Esophagus squamous epithelium (tissue), 4 donors: ENCODE results near the gene MORF4L2.

Experiments used
- CTCF ChIP-seq, 6 experiments: fragments of 450-650 bp in 4 of 6; fragments of 200-600 bp in 2 of 6; sonication (generic) in 2 of 6; IDR thresholded peaks; one replicate each; pipeline ENCODE4 v1.5.1; 2016 to 2019; ENCODE audit warnings: antibody characterized with exemption in 6 of 6, mild to moderate bottlenecking in 4 of 6, moderate library complexity in 4 of 6
- POLR2A ChIP-seq, 4 donors: fragments of 450-650 bp; IDR thresholded peaks; one replicate each; pipeline ENCODE4 v1.6.1; 2017; ENCODE audit warnings: antibody characterized with exemption in 4 of 4, mild to moderate bottlenecking in 4 of 4, moderate library complexity in 3 of 4

- no peak for TF ChIP-seq CTCF (IDR thresholded peaks at IDR 0.05)
- TF ChIP-seq POLR2A (IDR thresholded peaks at IDR 0.05) = no peak
Measured at GRCh38 chrX:103729015-103729414, 42.5 kb upstream of the MORF4L2 start.
